SK-N-MC (cell line): Measurements from ENCODE around the gene DPF3.

Experiments
- EZH2 ChIP-seq: fragments of 200-600 bp; sonication (generic); IDR thresholded peaks from one replicate; pipeline ENCODE4 v1.6.1; 2017; ENCODE audit warnings: antibody characterized with exemption
- POLR2AphosphoS5 ChIP-seq: IDR thresholded peaks from 2 replicates; pipeline ENCODE4 v1.6.1; 2012; ENCODE audit warnings: mild to moderate bottlenecking, low read depth, low read length, borderline replicate concordance

DNA sequence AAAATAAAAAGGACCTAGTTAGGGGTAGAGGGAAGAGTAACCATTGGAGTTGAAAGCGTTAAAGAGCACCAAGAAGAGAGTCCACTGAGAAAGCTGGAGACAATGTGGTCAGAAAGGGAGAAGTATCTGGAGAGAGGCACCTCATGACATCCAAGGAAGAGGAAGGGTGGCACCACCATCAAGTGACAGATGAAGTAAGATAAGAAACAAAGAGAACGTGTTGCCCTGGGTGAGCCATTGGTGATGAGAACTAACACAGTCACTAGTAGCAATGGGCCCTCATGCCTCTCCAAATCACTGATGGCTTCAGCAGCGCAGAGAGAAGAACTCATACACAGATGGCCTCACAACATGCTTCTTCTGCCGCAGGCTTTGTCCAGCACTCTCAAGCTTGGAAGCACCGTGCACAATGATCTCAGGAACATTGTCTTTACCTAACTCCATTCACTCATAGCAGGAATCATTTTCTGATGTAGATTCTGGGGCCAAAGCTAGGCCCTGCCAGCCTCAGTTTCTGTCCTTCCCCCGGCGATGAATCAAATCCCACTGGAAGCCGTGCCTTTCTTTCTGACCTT, 252.9 kb downstream of the DPF3 start:
- no peak for TF ChIP-seq EZH2
- TF ChIP-seq POLR2AphosphoS5 = no peak
